Stimulated activated CD4-positive, alpha-beta T cell treated with anti-CD3 and anti-CD28 coated beads, Interleukin-15, amount 100 ng/mL, for 1 hour (primary cell): Measurements from ENCODE around the gene PMP22.

Experiments used
- DNase-seq, 2 donors: peaks; one replicate each; pipeline ENCODE4 v3.0.0-alpha.2; 2020; ENCODE audit warnings: low read depth in 1 of 2, low spot score in 1 of 2

The PMP22 gene

GRCh38 chr17:15265131-15265530, at the start of gene PMP22:
Gene PMP22, minus strand, starts transcription at chr17:15265326. Its CDS starts 4,599 bp downstream, at chr17:15260727.
- no peak for DNase-seq

GRCh38 chr17:15311996-15312395, 46.9 kb upstream of the PMP22 start:
- no peak for DNase-seq

DNA sequence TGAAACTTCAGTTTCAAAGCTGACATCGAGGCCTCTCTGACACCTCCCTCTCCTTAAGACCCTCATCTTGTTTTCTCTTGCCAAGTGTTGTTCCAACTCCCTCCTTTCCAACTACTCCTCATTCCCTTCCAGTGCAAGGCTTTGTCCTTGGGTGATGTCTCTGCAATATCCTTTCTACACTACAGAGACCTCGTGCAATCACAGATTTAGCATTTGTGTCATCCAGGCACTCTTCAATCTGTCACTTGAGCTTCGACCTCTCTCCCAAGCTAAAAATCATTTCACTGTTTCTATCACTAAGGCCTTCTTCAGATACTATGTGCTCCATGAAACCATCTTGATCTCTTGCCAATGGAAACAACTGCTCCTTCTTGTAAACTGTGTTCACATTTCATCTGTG, 44.7 kb upstream of the PMP22 start:
- DNase-seq: no peak

DNA sequence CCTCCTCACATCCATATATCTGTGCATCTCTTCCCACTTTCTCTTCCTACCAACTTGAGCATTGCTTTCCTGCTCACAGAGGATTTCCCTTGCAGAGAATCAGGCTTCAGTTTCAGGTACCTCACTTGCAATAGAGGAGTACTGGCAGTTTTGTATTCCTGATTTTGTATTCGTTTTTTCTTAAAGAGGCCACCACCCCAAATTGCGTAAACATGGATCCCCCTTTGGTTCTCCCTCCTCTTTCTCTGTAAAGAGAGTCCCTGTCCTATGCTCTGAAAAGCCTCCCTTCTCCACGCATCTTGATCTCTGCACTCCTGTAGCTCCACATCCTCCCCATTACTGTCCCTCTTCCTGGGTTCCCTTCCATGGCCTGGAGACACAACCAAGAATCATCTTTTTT, 44.1 kb upstream of the PMP22 start:
- no peak for DNase-seq

DNA sequence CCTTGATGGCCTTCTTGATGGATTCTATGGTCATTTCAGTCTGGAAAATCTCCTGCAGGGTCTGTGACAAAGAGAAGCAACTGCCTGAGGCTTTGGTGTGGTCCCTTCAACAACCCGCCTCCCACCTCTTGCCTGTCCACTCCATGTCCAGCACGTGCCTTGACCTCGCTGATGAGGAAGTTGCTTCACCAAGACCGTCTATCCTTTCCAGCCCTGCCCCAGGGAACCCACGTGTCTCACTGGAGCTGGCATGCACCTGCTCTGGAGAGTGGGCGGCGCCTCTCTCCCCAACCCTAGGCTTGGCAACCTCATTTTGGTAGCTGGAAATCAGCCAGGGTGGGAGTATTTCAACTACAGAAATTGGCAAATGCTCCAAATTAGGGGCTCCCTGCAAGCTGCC, 43.6 kb upstream of the PMP22 start:
- no peak for DNase-seq

- no peak for DNase-seq
Observed at GRCh38 chr17:15307710-15308111, 42.6 kb upstream of the PMP22 start.

- no peak for DNase-seq
Observed at GRCh38 chr17:15303851-15304250, 38.7 kb upstream of the PMP22 start.

DNA sequence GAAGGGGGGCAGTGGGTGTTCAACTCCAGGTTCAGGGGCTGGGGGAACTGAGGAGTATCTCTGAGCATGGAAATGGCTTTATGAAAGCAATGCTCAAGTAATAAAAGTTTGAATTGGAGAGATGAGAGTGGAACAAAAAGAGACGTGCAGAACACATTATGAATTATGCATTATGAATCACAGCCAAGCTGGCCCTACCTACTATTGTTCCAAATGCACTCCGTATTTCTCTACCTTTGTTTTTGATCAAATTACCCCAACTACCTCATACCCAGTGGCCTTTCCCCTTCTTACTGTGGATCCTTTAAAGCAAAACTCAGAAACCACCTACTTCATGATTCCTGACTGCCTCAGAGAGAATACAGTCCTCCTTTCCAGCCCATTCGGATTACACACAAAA, 38.1 kb upstream of the PMP22 start:
- DNase-seq: no peak

GRCh38 chr17:15301845-15302244, 36.7 kb upstream of the PMP22 start:
- no peak for DNase-seq

DNA sequence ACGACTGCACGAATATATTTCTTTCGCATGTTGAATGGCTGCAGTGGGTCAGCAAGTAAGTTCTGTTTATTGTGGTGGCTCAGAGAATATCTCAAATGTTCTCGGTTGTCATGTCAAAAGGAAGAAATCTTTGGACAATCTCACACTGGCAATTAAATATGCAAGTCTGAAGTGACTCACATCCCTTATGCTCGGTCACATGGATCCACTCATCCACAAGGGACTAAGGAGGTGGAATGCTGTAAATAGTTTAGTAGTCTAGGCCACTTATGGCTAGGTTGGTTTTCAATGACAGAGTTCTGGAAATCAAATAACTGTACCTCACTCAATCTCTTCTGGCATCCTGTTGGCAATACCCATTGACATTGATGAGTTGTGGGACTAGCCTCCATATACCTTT, 33.0 kb upstream of the PMP22 start:
- DNase-seq: no peak

DNA sequence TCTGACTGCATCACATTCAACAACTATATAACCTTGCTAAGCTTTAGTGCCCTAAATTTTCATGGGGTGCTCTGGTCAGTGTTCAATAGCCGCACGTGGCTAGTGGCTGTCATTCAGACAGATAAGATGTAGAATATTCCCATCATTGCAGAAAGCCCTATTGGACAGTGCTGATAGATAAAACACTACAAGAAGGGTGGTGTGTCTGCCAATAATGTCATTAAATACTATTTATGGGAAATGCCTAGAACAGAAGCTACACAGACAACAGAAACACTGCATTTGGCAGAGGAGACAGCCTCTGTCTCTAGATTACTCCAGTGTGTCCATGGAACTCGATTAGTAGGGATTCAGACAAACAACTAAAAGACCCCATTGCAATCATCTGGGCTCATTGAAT, 28.4 kb upstream of the PMP22 start:
- no peak for DNase-seq

GRCh38 chr17:15291674-15292361, 26.7 kb upstream of the PMP22 start:
- no peak for DNase-seq

DNA sequence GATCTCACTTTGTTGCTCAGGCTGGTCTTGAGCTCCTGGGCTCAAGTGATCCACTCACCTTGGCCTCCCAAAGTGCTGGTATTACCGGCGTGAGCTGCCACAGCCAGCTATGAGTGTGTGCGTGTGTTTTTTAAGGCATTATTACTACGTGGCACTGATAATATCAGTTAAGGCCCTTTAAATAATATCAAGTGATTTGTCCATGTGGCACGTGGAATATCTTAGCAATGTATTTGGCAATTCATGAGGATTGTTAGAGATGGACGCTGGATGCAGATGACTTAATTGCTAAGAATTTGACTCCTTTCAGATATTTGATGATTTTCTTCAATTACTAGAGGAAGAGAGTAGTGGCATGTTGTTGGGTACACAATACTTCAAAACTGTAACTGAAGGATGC, 25.5 kb upstream of the PMP22 start:
- DNase-seq: no peak

- DNase-seq: no peak
Observed at GRCh38 chr17:15289285-15290183, 24.4 kb upstream of the PMP22 start.

- DNase-seq: no peak
Observed at GRCh38 chr17:15288859-15289258, 23.7 kb upstream of the PMP22 start.

GRCh38 chr17:15287538-15288267, 22.6 kb upstream of the PMP22 start:
- no peak for DNase-seq

GRCh38 chr17:15285466-15285865, 20.3 kb upstream of the PMP22 start:
- DNase-seq: no peak

DNA sequence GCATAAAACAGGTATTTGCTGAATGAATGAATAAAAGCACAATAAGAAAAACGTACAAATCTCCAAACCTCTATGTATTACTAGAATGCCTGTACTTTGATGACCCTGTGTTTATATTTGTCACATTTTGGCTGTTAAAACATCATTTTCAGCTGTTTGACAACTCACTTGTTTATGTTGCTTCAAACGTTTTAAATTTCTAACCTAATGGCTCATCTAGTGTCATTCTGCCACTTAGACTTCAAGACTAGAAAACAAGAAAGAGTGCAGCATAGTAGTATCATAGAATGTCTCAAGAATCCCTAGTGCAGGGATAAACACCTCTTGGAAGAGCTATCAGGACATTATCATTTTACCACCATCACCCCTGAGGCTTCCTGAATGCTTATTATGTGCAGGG, 19.4 kb upstream of the PMP22 start:
- no peak for DNase-seq

DNA sequence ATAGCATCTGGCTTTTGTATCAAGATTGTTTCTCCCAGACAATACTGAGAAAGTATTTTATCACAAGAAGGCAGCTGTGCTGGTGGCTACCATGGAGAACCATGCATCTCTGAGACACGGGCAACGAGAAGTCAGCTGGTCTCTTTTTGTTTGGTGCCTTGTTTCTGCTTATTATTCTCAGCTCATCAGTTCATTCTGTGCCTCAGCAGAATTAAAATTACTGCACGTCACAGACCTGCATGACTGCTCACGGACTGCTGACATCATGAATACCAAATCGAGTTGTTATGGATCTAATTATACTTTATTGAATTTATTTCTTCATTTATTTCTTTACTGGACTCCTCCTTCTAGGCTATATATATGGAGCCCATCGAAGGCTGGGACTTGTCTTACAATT, 19.0 kb upstream of the PMP22 start:
- no peak for DNase-seq

DNA sequence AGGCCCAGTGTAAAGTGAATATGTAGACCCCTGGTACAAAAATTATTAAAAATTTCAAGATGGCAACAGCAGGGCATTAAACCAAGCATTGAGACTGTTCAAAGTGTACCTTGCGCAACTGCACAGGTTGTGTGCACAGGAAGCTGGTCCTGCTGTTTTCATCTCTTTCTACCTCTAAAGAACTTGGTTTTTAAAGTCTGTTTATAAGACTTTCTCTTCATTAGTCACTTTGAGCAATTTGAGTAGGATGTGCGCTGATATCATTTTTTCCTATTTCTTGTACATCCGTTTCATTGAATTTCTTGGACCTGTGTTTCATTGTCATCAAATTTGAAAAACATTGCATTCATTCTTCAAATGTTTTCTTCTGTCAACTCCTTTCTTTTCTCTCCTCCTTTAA, 16.8 kb upstream of the PMP22 start:
- DNase-seq: no peak

- no peak for DNase-seq
Observed at GRCh38 chr17:15278924-15279477, 13.9 kb upstream of the PMP22 start.

DNA sequence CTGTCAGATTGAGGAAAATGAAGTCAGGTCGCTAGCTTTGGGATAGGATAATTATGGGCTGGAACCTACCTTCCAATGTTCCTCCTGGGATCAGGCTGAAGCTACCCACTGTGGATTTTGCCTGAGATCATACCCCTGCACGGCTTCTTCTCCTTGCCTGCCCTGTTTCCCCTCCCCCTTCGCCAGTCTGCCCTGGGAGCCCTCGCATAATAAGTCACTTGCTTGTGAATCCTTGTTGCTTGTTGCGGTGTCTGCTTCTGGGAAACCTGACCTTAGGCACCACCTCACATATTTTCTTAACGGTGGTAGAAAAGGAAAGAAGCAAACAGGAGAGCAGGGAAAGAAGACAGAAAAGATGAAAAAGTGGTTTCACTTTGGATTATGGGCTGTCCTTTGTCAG, 13.3 kb upstream of the PMP22 start:
- DNase-seq: no peak
